Neuronal stem cell (in vitro differentiated cells): ENCODE measurements around the gene NUP93.

Experiments used
- DNase-seq: peaks from one replicate; pipeline ENCODE4 v3.0.0-alpha.2; 2013; ENCODE audit warnings: low spot score
- H2AFZ ChIP-seq: one replicate; pipeline ENCODE4 v1.6.1; 2013; ENCODE audit warnings: mild to moderate bottlenecking, low read length, inconsistent platforms
- H2AK5ac ChIP-seq: 2 replicates; pipeline ENCODE4 v1.6.1; 2013; ENCODE audit warnings: low read depth, mild to moderate bottlenecking, inconsistent platforms, low read length, moderate library complexity, mixed read lengths
- H2BK120ac ChIP-seq: 2 replicates; pipeline ENCODE4 v1.6.1; 2013; ENCODE audit warnings: low read depth, mild to moderate bottlenecking, inconsistent platforms, low read length, moderate library complexity, mixed read lengths
- H2BK12ac ChIP-seq: one replicate; pipeline ENCODE4 v1.6.1; 2013; ENCODE audit warnings: low read length, inconsistent platforms
- H2BK15ac ChIP-seq: 2 replicates; pipeline ENCODE4 v1.6.1; 2013; ENCODE audit warnings: mild to moderate bottlenecking, low read length, inconsistent platforms, mixed read lengths
- H2BK5ac ChIP-seq: one replicate; pipeline ENCODE4 v1.6.1; 2013; ENCODE audit warnings: inconsistent platforms, mild to moderate bottlenecking, low read length, moderate library complexity
- H3K14ac ChIP-seq: one replicate; pipeline ENCODE4 v1.6.1; 2013; ENCODE audit warnings: low read length, inconsistent platforms
- H3K18ac ChIP-seq: 2 replicates; pipeline ENCODE4 v1.6.1; 2013; ENCODE audit warnings: low read length, inconsistent platforms
- H3K23ac ChIP-seq: 2 replicates; pipeline ENCODE4 v1.6.1; 2013; ENCODE audit warnings: low read depth, mild to moderate bottlenecking, mixed read lengths, low read length, inconsistent platforms; ENCODE audit not compliant: poor library complexity
- H3K27ac ChIP-seq: replicated peaks from 3 replicates; pipeline ENCODE4 v1.5.1; 2013; ENCODE audit warnings: low read length, inconsistent platforms
- H3K27me3 ChIP-seq, 3 experiments: 2 replicates each; pipeline ENCODE4 v1.6.1; 2013; ENCODE audit warnings: low read length in 3 of 3, mild to moderate bottlenecking in 2 of 3, inconsistent platforms in 1 of 3, low read depth in 1 of 3, mixed read lengths in 1 of 3, moderate library complexity in 1 of 3; ENCODE audit not compliant: control insufficient read depth in 3 of 3, insufficient read depth in 3 of 3
- H3K36me3 ChIP-seq, 2 donors: replicated peaks in 1 of 2; 2 replicates each; pipeline ENCODE4 v1.6.1; 2013; ENCODE audit warnings: low read length in 2 of 2; ENCODE audit not compliant: control insufficient read depth in 2 of 2, insufficient read depth in 2 of 2
- H3K4ac ChIP-seq: 2 replicates; pipeline ENCODE4 v1.6.1; 2013; ENCODE audit warnings: inconsistent platforms, mild to moderate bottlenecking, low read length, moderate library complexity
- H3K4me1 ChIP-seq, 2 donors: 1 replicate in 1 of 2; 2 replicates in 1 of 2; pipeline ENCODE4 v1.6.1; 2013; ENCODE audit warnings: low read length in 2 of 2, low read depth in 1 of 2; ENCODE audit not compliant: control insufficient read depth in 2 of 2, insufficient read depth in 1 of 2
- H3K4me2 ChIP-seq: one replicate; pipeline ENCODE4 v1.6.1; 2013; ENCODE audit warnings: mild to moderate bottlenecking, low read length, inconsistent platforms; ENCODE audit not compliant: insufficient read depth, poor library complexity, severe bottlenecking
- H3K4me3 ChIP-seq, 2 donors: 2 replicates each; pipeline ENCODE4 v1.5.1; 2013; ENCODE audit warnings: low read length in 2 of 2, mild to moderate bottlenecking in 2 of 2, inconsistent platforms in 1 of 2, moderate library complexity in 1 of 2
- H3K79me1 ChIP-seq: one replicate; pipeline ENCODE4 v1.6.1; 2013; ENCODE audit warnings: low read depth, mild to moderate bottlenecking, inconsistent platforms, low read length, moderate library complexity
- H3K9ac ChIP-seq: one replicate; pipeline ENCODE4 v1.6.1; 2013; ENCODE audit warnings: mild to moderate bottlenecking, low read depth, low read length, inconsistent platforms; ENCODE audit not compliant: poor library complexity
- H3K9me3 ChIP-seq, 2 donors: replicated peaks in 1 of 2; 2 replicates each; pipeline versions ENCODE3 to v1.6.1; 2013; ENCODE audit warnings: low read length in 2 of 2, mild to moderate bottlenecking in 2 of 2, inconsistent platforms in 1 of 2, low read depth in 1 of 2, mixed read lengths in 1 of 2, moderate library complexity in 1 of 2; ENCODE audit not compliant: control insufficient read depth in 2 of 2, insufficient read depth in 1 of 2
- H4K8ac ChIP-seq: one replicate; pipeline ENCODE4 v1.6.1; 2013; ENCODE audit warnings: low read depth, mild to moderate bottlenecking, inconsistent platforms, low read length, moderate library complexity
- H4K91ac ChIP-seq: one replicate; pipeline ENCODE4 v1.6.1; 2013; ENCODE audit warnings: low read length, low read depth, mild to moderate bottlenecking, inconsistent platforms; ENCODE audit not compliant: poor library complexity
- WGBS, 2 donors: extraction: QIAGEN DNeasy Blood & Tissue Kit; methylation state at CpG; one replicate each; pipeline ENCODE4 v1.1.7; 2013; ENCODE audit warnings: missing lambda C conversion rate in 2 of 2, mixed read lengths in 1 of 2; ENCODE audit not compliant: insufficient read length in 2 of 2, insufficient replicate concordance in 1 of 2; ENCODE audit errors: extremely low coverage in 2 of 2; 5-methylcytosine and 5-hydroxymethylcytosine counted together

NUP93 gene

DNA sequence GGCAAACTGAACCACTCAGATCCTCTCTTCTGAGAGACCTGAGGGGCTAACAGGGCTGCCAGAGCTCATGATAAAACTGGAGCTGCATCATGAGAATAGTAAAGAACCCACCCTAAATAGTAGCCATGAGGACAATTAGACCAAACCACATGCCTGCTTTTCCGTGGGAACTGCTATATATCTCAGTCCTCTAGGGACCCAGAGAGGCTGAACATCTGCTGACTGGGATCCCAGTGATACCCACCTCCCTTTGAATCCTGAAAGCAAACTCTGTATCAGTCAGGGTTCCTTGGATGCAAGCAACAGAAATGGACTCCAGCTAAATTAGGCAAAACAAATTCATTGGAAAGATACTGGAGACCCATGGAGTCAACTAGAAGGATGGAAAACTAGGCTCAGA is 41.2 kb upstream of the NUP93 start:
- Histone ChIP-seq H2BK5ac (no peak overlapping the region), H3K79me1 (no peaks in the 10 kb centered on the region), H3K9ac (no peak overlapping the region), H3K4me1 (no peaks in the 10 kb centered on the region), H3K4me2 (no peak overlapping the region), H3K9me3 (peaks cover 0 to 5% of the 10 kb centered on the region in 2 donors), H3K14ac (no peak overlapping the region), H2AFZ (no peak overlapping the region), H2BK12ac (no peak overlapping the region), H3K4me3 (no peak overlapping the region), H2BK120ac (no peak overlapping the region), H4K8ac (no peak overlapping the region), H3K18ac (no peak overlapping the region), H3K27ac (no peak overlapping the region), H3K4ac (no peak overlapping the region), H3K36me3 (no peaks in the 10 kb centered on the region), H3K27me3 (peaks cover 0 to 19% (median 0%) of the 10 kb centered on the region in 3 experiments), H2BK15ac (no peak overlapping the region), H4K91ac (no peak overlapping the region), H2AK5ac (no peak overlapping the region), H3K23ac (no peak overlapping the region)
- DNase-seq = no peak
- no CpG with 5 or more reads among the region's 1 CpG for WGBS, 2 donors

- Histone ChIP-seq H3K79me1 (no peaks in the 10 kb centered on the region), H3K4ac (no peak overlapping the region), H3K36me3 (no peaks in the 10 kb centered on the region), H3K18ac (no peak overlapping the region), H3K23ac (no peak overlapping the region), H2BK12ac (no peak overlapping the region), H2BK120ac (no peak overlapping the region), H3K9me3 (peaks cover 0 to 5% of the 10 kb centered on the region in 2 donors), H3K4me1 (no peaks in the 10 kb centered on the region), H2BK5ac (no peak overlapping the region), H2AFZ (no peak overlapping the region), H3K27ac (no peak overlapping the region), H3K4me3 (no peak overlapping the region), H3K4me2 (no peak overlapping the region), H3K27me3 (peaks cover 0 to 18% (median 0%) of the 10 kb centered on the region in 3 experiments), H2AK5ac (no peak overlapping the region), H4K8ac (no peak overlapping the region), H2BK15ac (no peak overlapping the region), H3K14ac (no peak overlapping the region), H3K9ac (no peak overlapping the region), H4K91ac (no peak overlapping the region)
- DNase-seq = no peak
- no CpG with 5 or more reads among the region's 3 CpGs for WGBS, 2 donors
Observed at GRCh38 chr16:56689171-56689570, 40.8 kb upstream of the NUP93 start.

GRCh38 chr16:56690420-56691122 is 39.4 kb upstream of the NUP93 start:
- Histone ChIP-seq H3K4me3 (no peak overlapping the region), H4K91ac (no peak overlapping the region), H3K14ac (no peak overlapping the region), H3K4ac (no peak overlapping the region), H3K4me2 (no peak overlapping the region), H3K27ac (no peak overlapping the region), H3K23ac (no peak overlapping the region), H2AFZ (no peak overlapping the region), H3K18ac (no peak overlapping the region), H3K27me3 (peaks cover 0 to 18% (median 0%) of the 10 kb centered on the region in 3 experiments), H2BK5ac (no peak overlapping the region), H2BK15ac (no peak overlapping the region), H3K79me1 (no peaks in the 10 kb centered on the region), H4K8ac (no peak overlapping the region), H2BK120ac (no peak overlapping the region), H3K9me3 (peaks cover 0 to 5% of the 10 kb centered on the region in 2 donors), H2AK5ac (no peak overlapping the region), H3K9ac (no peak overlapping the region), H3K4me1 (no peaks in the 10 kb centered on the region), H2BK12ac (no peak overlapping the region), H3K36me3 (no peaks in the 10 kb centered on the region)
- DNase-seq = no peak
- no CpG with 5 or more reads among the region's 4 CpGs for WGBS, 2 donors

GRCh38 chr16:56691885-56692284 is 38.0 kb upstream of the NUP93 start:
- H3K27me3 ChIP-seq = peaks cover 0 to 18% (median 0%) of the 10 kb centered on the region in 3 experiments
- H2BK12ac ChIP-seq = no peak overlapping the region
- H2BK120ac ChIP-seq = no peak overlapping the region
- no peak overlapping the region for H3K27ac ChIP-seq
- no peaks in the 10 kb centered on the region for H3K36me3 ChIP-seq
- H4K91ac ChIP-seq = no peak overlapping the region
- no peak overlapping the region for H3K4ac ChIP-seq
- no peak overlapping the region for H3K23ac ChIP-seq
- H4K8ac ChIP-seq = no peak overlapping the region
- DNase-seq = no peak
- no peak overlapping the region for H3K4me2 ChIP-seq
- WGBS, 2 donors = no CpG with 5 or more reads among the region's 4 CpGs
- H3K79me1 ChIP-seq = no peaks in the 10 kb centered on the region
- H3K4me3 ChIP-seq = no peak overlapping the region
- no peak overlapping the region for H3K14ac ChIP-seq
- H2BK15ac ChIP-seq = no peak overlapping the region
- no peaks in the 10 kb centered on the region for H3K4me1 ChIP-seq
- no peak overlapping the region for H2AFZ ChIP-seq
- peaks cover 0 to 1% of the 10 kb centered on the region in 2 donors for H3K9me3 ChIP-seq
- H3K9ac ChIP-seq = peak overlapping the region; percentile 31
- H2BK5ac ChIP-seq = no peak overlapping the region
- H2AK5ac ChIP-seq = no peak overlapping the region
- no peak overlapping the region for H3K18ac ChIP-seq
